ENCODE measurements around the gene KANSL1. TPM values are rescaled to one million over a fixed set of nuclear protein-coding genes. Genes with fewer than 3 reads are reported as not detected.

Gene KANSL1
- total RNA-seq, 1 donor: 171 TPM

DNA sequence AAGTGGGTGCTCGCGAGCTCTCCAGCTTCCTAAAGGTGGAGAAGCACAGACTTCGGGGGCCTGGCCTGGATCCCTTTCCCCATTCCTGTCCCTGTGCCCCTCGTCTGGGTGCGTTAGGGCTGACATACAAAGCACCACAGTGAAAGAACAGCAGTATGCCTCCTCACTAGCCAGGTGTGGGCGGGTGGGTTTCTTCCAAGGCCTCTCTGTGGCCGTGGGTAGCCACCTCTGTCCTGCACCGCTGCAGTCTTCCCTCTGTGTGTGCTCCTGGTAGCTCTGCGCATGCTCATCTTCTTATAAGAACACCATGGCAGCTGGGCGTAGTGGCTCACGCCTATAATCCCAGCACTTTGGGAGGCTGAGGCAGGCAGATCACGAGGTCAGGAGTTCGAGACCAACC, 196.1 kb downstream of the KANSL1 start:
- DNase-seq (ENCODE audit: low read depth): no peak
- TF ChIP-seq, protein P1, sequence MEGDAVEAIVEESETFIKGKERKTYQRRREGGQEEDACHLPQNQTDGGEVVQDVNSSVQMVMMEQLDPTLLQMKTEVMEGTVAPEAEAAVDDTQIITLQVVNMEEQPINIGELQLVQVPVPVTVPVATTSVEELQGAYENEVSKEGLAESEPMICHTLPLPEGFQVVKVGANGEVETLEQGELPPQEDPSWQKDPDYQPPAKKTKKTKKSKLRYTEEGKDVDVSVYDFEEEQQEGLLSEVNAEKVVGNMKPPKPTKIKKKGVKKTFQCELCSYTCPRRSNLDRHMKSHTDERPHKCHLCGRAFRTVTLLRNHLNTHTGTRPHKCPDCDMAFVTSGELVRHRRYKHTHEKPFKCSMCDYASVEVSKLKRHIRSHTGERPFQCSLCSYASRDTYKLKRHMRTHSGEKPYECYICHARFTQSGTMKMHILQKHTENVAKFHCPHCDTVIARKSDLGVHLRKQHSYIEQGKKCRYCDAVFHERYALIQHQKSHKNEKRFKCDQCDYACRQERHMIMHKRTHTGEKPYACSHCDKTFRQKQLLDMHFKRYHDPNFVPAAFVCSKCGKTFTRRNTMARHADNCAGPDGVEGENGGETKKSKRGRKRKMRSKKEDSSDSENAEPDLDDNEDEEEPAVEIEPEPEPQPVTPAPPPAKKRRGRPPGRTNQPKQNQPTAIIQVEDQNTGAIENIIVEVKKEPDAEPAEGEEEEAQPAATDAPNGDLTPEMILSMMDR (IDR thresholded peaks at IDR 0.05; ENCODE audit: insufficient read depth, low read depth, low read length): no peak
- H3K4me3 ChIP-seq (ENCODE audit: low read depth, low read length): no peak overlapping the region

DNA sequence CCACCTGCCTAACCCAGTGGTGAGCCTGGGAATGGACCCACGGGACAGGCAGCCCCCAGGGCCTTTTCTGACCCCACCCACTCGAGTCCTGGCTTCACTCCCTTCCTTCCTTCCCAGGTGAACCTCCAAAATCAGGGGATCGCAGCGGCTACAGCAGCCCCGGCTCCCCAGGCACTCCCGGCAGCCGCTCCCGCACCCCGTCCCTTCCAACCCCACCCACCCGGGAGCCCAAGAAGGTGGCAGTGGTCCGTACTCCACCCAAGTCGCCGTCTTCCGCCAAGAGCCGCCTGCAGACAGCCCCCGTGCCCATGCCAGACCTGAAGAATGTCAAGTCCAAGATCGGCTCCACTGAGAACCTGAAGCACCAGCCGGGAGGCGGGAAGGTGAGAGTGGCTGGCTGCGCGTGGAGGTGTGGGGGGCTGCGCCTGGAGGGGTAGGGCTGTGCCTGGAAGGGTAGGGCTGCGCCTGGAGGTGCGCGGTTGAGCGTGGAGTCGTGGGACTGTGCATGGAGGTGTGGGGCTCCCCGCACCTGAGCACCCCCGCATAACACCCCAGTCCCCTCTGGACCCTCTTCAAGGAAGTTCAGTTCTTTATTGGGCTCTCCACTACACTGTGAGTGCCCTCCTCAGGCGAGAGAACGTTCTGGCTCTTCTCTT, 196.8 kb downstream of the KANSL1 start:
- TF ChIP-seq, protein P1 (IDR thresholded peaks at IDR 0.05; ENCODE audit: insufficient read depth, low read depth, low read length): no peak
- no peak for DNase-seq (ENCODE audit: low read depth)
- no peak overlapping the region for H3K4me3 ChIP-seq (ENCODE audit: low read depth, low read length)

DNA sequence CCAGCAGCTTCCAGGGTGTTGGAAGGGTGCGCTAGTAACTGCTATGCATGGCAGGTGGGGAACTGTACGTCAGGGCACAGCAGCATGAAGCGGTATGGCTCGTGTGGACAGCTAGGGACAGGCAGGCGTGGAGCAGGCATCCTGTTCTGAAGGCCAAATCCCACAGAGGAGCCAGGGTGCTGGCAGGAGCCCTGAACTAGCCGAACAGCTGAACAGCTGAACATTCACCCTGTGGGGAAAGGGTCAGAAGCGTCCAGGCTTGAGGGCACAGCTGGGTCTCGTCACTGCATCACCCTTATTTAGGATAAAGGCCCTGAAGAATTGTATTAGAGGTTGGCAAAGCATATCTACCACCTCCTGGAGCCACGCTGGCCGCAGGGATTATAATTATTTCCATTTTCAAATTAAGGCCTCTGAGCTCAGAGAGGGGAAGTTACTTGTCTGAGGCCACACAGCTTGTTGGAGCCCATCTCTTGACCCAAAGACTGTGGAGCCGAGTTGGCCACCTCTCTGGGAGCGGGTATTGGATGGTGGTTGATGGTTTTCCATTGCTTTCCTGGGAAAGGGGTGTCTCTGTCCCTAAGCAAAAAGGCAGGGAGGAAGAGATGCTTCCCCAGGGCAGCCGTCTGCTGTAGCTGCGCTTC, 197.5 kb downstream of the KANSL1 start:
- DNase-seq (ENCODE audit: low read depth): peak; percentile 14
- H3K4me3 ChIP-seq (ENCODE audit: low read depth, low read length): no peak overlapping the region

DNA sequence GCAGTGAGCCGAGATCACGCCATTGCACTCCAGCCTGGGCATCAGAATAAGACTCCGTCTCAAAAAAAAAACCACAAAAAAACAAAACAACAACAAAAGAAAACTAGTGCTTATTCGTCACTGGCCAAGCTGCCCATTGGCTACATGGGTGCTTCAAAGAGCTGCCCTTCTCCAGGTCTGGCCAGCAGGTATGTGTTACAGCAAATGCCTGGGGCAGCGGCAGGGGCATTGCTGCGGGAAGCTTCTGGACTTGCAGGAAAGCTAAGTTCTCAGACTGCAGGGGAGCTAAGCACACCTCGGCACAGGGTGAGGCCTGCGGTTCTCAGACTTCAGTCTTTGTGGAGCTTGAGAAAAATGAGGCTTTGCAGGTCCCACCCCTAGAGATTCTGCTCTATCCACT, 198.2 kb downstream of the KANSL1 start:
- no peak overlapping the region for H3K4me3 ChIP-seq (ENCODE audit: low read depth, low read length)
- TF ChIP-seq, protein P1 (IDR thresholded peaks at IDR 0.05; ENCODE audit: insufficient read depth, low read depth, low read length): no peak
- DNase-seq (ENCODE audit: low read depth): no peak

More for the DNA sequence above, 197.5 kb downstream of the KANSL1 start:
- TF ChIP-seq, protein P1 (IDR thresholded peaks at IDR 0.05; ENCODE audit: insufficient read depth, low read depth, low read length): no peak

DNA sequence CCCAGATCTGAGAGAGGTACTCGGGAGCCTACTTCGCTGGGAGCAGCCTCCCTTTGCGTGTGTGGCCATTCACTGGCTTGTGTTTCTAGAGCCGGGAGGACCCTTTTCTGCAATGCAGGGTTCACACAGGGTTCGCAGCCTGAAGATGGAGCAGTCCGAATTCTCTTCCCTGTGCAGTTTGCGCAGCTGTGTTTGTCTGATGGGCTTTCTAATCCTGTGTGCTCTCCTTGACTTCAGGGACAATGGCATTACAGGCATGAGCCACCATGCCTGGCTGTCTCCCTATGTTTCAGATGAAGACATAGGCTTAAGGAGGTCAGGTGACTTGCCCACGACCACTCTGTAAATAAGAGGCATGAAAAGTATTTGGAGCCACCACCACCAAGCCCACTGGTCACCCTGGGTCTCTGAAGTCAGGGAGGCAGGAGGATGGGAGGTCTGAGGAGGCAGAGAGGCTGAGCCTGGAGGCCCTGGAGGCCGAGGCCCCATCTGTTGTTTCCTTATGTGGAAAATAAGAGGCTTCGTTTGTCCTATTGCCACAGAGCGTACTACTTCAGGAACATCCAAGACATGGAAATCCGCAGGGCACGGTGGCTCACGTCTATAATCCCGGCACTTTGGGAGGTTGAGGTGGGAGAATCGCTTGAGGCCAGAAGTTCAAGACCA, 199.1 kb downstream of the KANSL1 start:
- TF ChIP-seq, protein P1 (IDR thresholded peaks at IDR 0.05; ENCODE audit: insufficient read depth, low read depth, low read length): no peak
- H3K4me3 ChIP-seq (ENCODE audit: low read depth, low read length): no peak overlapping the region
- DNase-seq (ENCODE audit: low read depth): no peak

- TF ChIP-seq, protein P1 (IDR thresholded peaks at IDR 0.05; ENCODE audit: insufficient read depth, low read depth, low read length): no peak
- no peak for DNase-seq (ENCODE audit: low read depth)
- H3K4me3 ChIP-seq (ENCODE audit: low read depth, low read length): no peak overlapping the region
Observed at GRCh38 chr17:45992904-45993303, 200.3 kb downstream of the KANSL1 start.
